Choroid plexus epithelial cell (primary cell): ENCODE data around the gene CCNE1.

Experiments used
- DNase-seq: peaks from one replicate; pipeline ENCODE4 v3.0.0-alpha.2; 2010; ENCODE audit warnings: low read depth
- H3K4me3 ChIP-seq: 2 replicates; pipeline ENCODE4 v1.5.1; 2011; ENCODE audit warnings: low read depth, mild to moderate bottlenecking, control low read depth, low read length, moderate library complexity
- CTCF ChIP-seq: conservative IDR thresholded peaks from 2 replicates; pipeline ENCODE4 v1.5.1; 2011; ENCODE audit warnings: low read depth, mild to moderate bottlenecking, control low read depth, inconsistent platforms, low read length, moderate library complexity

Gene CCNE1

GRCh38 chr19:29831041-29831548 lies 19.3 kb downstream of the CCNE1 start:
- TF ChIP-seq CTCF: no peak
- no peak for DNase-seq
- no peak overlapping the region for H3K4me3 ChIP-seq

- no peak for TF ChIP-seq CTCF
- DNase-seq: no peak
- H3K4me3 ChIP-seq: no peak overlapping the region
Measured at GRCh38 chr19:29831686-29832085, 19.9 kb downstream of the CCNE1 start.

GRCh38 chr19:29832801-29833200 lies 21.0 kb downstream of the CCNE1 start:
- DNase-seq: no peak
- TF ChIP-seq CTCF: no peak
- no peak overlapping the region for H3K4me3 ChIP-seq

GRCh38 chr19:29833614-29834261 lies 21.9 kb downstream of the CCNE1 start:
- H3K4me3 ChIP-seq: no peak overlapping the region
- no peak for DNase-seq
- no peak for TF ChIP-seq CTCF

- H3K4me3 ChIP-seq: no peak overlapping the region
- DNase-seq: no peak
- TF ChIP-seq CTCF: no peak
Measured at GRCh38 chr19:29834991-29835846, 23.4 kb downstream of the CCNE1 start.

- H3K4me3 ChIP-seq: no peak overlapping the region
- DNase-seq: no peak
- no peak for TF ChIP-seq CTCF
Measured at GRCh38 chr19:29836409-29836825, 24.6 kb downstream of the CCNE1 start.
